ENCODE data around the gene IL3RA.
"Not testable (repeated sequence)": the region's sequence is repeated elsewhere in the genome, so short reads cannot be mapped to it uniquely, and the experiment has no call there.

The IL3RA gene

GRCh38 chrX:1400742-1401471, 64.3 kb downstream of the IL3RA start:
- DNase-seq: no peak

- DNase-seq: no peak
Measured at GRCh38 chrX:1401611-1402430, 65.2 kb downstream of the IL3RA start.

GRCh38 chrX:1403228-1403627, 66.6 kb downstream of the IL3RA start:
- no peak for DNase-seq

- not testable (repeated sequence) for DNase-seq
Measured at GRCh38 chrX:1403867-1404266, 67.3 kb downstream of the IL3RA start.

- not testable (repeated sequence) for DNase-seq
Measured at GRCh38 chrX:1405769-1406168, 69.2 kb downstream of the IL3RA start.

GRCh38 chrX:1407035-1407434, 70.5 kb downstream of the IL3RA start:
- DNase-seq: no peak

GRCh38 chrX:1411326-1411725, 74.7 kb downstream of the IL3RA start:
- no peak for DNase-seq

GRCh38 chrX:1412551-1413161, 76.1 kb downstream of the IL3RA start:
- DNase-seq: no peak

- DNase-seq: no peak
Measured at GRCh38 chrX:1416327-1416784, 79.8 kb downstream of the IL3RA start.

GRCh38 chrX:1416965-1417760, 80.6 kb downstream of the IL3RA start:
- DNase-seq: no peak

GRCh38 chrX:1417921-1418771, 81.6 kb downstream of the IL3RA start:
- no peak for DNase-seq

- no peak for DNase-seq
Measured at GRCh38 chrX:1418901-1419544, 82.4 kb downstream of the IL3RA start.

- DNase-seq: no peak
Measured at GRCh38 chrX:1419545-1420355, 83.2 kb downstream of the IL3RA start.

GRCh38 chrX:1420371-1420770, 83.8 kb downstream of the IL3RA start:
- no peak for DNase-seq

GRCh38 chrX:1421433-1422134, 85.0 kb downstream of the IL3RA start:
- no peak for DNase-seq

- no peak for DNase-seq
Measured at GRCh38 chrX:1422135-1422465, 85.5 kb downstream of the IL3RA start.

GRCh38 chrX:1423215-1423614, 86.6 kb downstream of the IL3RA start:
- no peak for DNase-seq

GRCh38 chrX:1424147-1424851, 87.7 kb downstream of the IL3RA start:
- no peak for DNase-seq

GRCh38 chrX:1425381-1425780, 88.8 kb downstream of the IL3RA start:
- no peak for DNase-seq

All from activated CD4-positive, alpha-beta T cell treated with anti-CD3 and anti-CD28 coated beads for 1 hour (primary cell).